GM23338 (cell line): ENCODE data around the gene MYO1D. TPM values are rescaled to one million over a fixed set of nuclear protein-coding genes. Genes with fewer than 3 reads are reported as not detected.

ENCODE experiments used
- ATAC-seq: fragments of 200-7000 bp; cut with Tn5 transposase; 3 replicates; pipeline ENCODE4 v1.9.1; 2020
- DNase-seq: peaks from one replicate; pipeline ENCODE4 v3.0.0-alpha.2; 2015; ENCODE audit warnings: low spot score
- H2AFZ ChIP-seq: fragments of 200-600 bp; sonication (generic); 2 replicates; pipeline ENCODE4 v1.8.0; 2016; ENCODE audit warnings: antibody characterized with exemption, mild to moderate bottlenecking, moderate library complexity
- H3F3A ChIP-seq: fragments of 200-600 bp; sonication (generic); replicated peaks from 2 replicates; pipeline ENCODE4 v1.8.0; 2017; ENCODE audit warnings: antibody characterized with exemption, mixed run types, low read depth
- H3K27ac ChIP-seq: fragments of 200-600 bp; sonication (generic); 2 replicates; pipeline ENCODE4 v1.6.1; 2016; ENCODE audit warnings: low read depth
- H3K27me3 ChIP-seq: fragments of 200-600 bp; sonication (generic); 2 replicates; pipeline ENCODE4 v1.8.0; 2016; ENCODE audit warnings: mild to moderate bottlenecking, mixed run types, moderate library complexity; ENCODE audit not compliant: insufficient read depth
- H3K36me3 ChIP-seq: fragments of 200-600 bp; sonication (generic); 2 replicates; pipeline ENCODE4 v1.8.0; 2016; ENCODE audit warnings: mild to moderate bottlenecking; ENCODE audit not compliant: insufficient read depth
- H3K4me1 ChIP-seq: fragments of 200-600 bp; sonication (generic); 2 replicates; pipeline ENCODE4 v1.8.0; 2016; ENCODE audit warnings: mild to moderate bottlenecking, moderate library complexity; ENCODE audit not compliant: insufficient read depth
- H3K4me2 ChIP-seq: fragments of 200-600 bp; sonication (generic); 2 replicates; pipeline ENCODE4 v1.7.1; 2017; ENCODE audit warnings: mixed run types
- H3K4me3 ChIP-seq: fragments of 200-600 bp; sonication (generic); 2 replicates; pipeline ENCODE4 v1.6.1; 2016; ENCODE audit warnings: mixed run types
- H3K79me2 ChIP-seq: fragments of 200-600 bp; sonication (generic); replicated peaks from 2 replicates; pipeline ENCODE4 v1.8.0; 2017; ENCODE audit warnings: mild to moderate bottlenecking; ENCODE audit not compliant: insufficient read depth
- H3K9me2 ChIP-seq: fragments of 200-600 bp; sonication (generic); 2 replicates; pipeline ENCODE4 v1.8.0; 2017; ENCODE audit not compliant: insufficient read depth
- H4K20me1 ChIP-seq: fragments of 200-600 bp; sonication (generic); replicated peaks from 2 replicates; pipeline ENCODE4 v1.8.0; 2017; ENCODE audit warnings: mild to moderate bottlenecking; ENCODE audit not compliant: insufficient read depth
- H3K27ac Mint-ChIP-seq: 2 replicates; pipeline ENCODE4 v1.8.0; 2020; ENCODE audit warnings: inconsistent platforms, mild to moderate bottlenecking, moderate library complexity, mixed read lengths
- H3K27me3 Mint-ChIP-seq: 3 replicates; pipeline ENCODE4 v1.8.0; 2022; ENCODE audit warnings: low read depth, mild to moderate bottlenecking, moderate library complexity, mixed read lengths, inconsistent platforms; ENCODE audit not compliant: insufficient read depth, poor library complexity
- H3K36me3 Mint-ChIP-seq: 3 replicates; pipeline ENCODE4 v1.8.0; 2021; ENCODE audit warnings: low read depth, mild to moderate bottlenecking, inconsistent platforms, moderate library complexity, mixed read lengths
- H3K4me1 Mint-ChIP-seq: 3 replicates; pipeline ENCODE4 v1.8.0; 2020; ENCODE audit warnings: mild to moderate bottlenecking, inconsistent platforms, mixed read lengths
- H3K4me3 Mint-ChIP-seq: 3 replicates; pipeline ENCODE4 v1.8.0; 2021; ENCODE audit warnings: moderate library complexity, mild to moderate bottlenecking, inconsistent platforms, mixed read lengths
- H3K9me3 Mint-ChIP-seq: 3 replicates; pipeline ENCODE4 v1.8.0; 2020; ENCODE audit warnings: moderate library complexity, mild to moderate bottlenecking, inconsistent platforms, mixed read lengths
- CREB1 ChIP-seq: fragments of 250-450 bp; sonication (Bioruptor Pico); IDR thresholded peaks from 2 replicates; pipeline ENCODE4 v1.5.0; 2020; ENCODE audit warnings: low read depth, mild to moderate bottlenecking, moderate library complexity
- EZH2 ChIP-seq: fragments of 200-600 bp; sonication (generic); IDR thresholded peaks from one replicate; pipeline ENCODE4 v1.8.0; 2017; ENCODE audit warnings: antibody characterized with exemption, mild to moderate bottlenecking, low read depth; ENCODE audit not compliant: unreplicated experiment
- JUNB ChIP-seq: IDR thresholded peaks from one replicate; pipeline ENCODE4 v1.6.1; 2016; ENCODE audit warnings: antibody characterized with exemption; ENCODE audit not compliant: unreplicated experiment
- NANOG ChIP-seq: IDR thresholded peaks from 2 replicates; pipeline ENCODE4 v1.6.1; 2016; ENCODE audit warnings: antibody characterized with exemption, borderline replicate concordance
- POLR2AphosphoS5 ChIP-seq: IDR thresholded peaks from 2 replicates; pipeline ENCODE4 v1.6.1; 2016; ENCODE audit warnings: antibody characterized with exemption, low read depth
- STAT1 ChIP-seq: IDR thresholded peaks from one replicate; pipeline ENCODE4 v1.6.1; 2016; ENCODE audit warnings: antibody characterized with exemption; ENCODE audit not compliant: unreplicated experiment
- ZNF331 ChIP-seq: fragments of 250-450 bp; sonication (Bioruptor Pico); IDR thresholded peaks from 2 replicates; pipeline ENCODE4 v1.5.0; 2020; ENCODE audit warnings: low read depth, mild to moderate bottlenecking, moderate library complexity
- polyA plus RNA-seq: library from polyadenylated mRNA; unstranded; fragments of >200 nt; fragmentation: Nextera tagmentation; extraction: Ambion mirVana; gene quantifications from 2 replicates; pipeline ENCODE4 v1.2.1, GENCODE V29; 2016
- total RNA-seq: library from RNA; depleted of rRNA; stranded (reverse); fragments of >200 nt; shearing (Covaris generic); gene quantifications from 2 replicates; pipeline ENCODE4 v1.2.3, GENCODE V29; 2014
- TF ChIP-seq, protein P1 (sequence below): fragments of 250-450 bp; sonication (Bioruptor Pico); IDR thresholded peaks from 2 replicates; pipeline ENCODE4 v1.5.0; 2020; ENCODE audit warnings: mild to moderate bottlenecking, moderate library complexity
- TF ChIP-seq, protein P2 (sequence below), 2 experiments: fragments of 200-600 bp in 1 of 2; sonication (generic) in 1 of 2; conservative IDR thresholded peaks; 2 replicates each; pipeline versions ENCODE4 v1.5.1 to v1.6.1; 2016 to 2017; ENCODE audit warnings: antibody characterized with exemption in 2 of 2, low read depth in 2 of 2, mild to moderate bottlenecking in 2 of 2, moderate library complexity in 1 of 2

The MYO1D gene
- total and polyA plus RNA-seq, 2 experiments from 2014 or later = 8.6 to 28.6 TPM

DNA sequence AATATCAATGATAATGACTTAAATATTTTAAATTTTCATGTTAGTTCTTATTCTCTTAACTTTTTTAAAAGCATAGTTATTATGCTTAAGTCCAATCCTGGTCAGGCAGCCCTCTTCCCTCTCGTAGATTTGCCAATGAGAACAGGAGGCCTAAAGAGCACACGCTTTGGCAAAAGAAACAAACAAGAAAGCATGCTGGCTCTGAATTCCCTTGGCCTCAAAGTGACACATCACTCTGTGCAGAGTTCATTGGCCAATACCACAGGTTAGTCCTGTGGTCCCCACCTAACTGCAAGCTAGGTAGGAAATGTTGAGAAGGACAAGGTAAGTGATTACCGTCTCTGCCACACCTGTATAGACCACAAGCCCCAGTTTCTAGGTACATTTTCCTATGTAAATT, 61.5 kb downstream of the MYO1D start (continued):
- TF ChIP-seq, protein P1, sequence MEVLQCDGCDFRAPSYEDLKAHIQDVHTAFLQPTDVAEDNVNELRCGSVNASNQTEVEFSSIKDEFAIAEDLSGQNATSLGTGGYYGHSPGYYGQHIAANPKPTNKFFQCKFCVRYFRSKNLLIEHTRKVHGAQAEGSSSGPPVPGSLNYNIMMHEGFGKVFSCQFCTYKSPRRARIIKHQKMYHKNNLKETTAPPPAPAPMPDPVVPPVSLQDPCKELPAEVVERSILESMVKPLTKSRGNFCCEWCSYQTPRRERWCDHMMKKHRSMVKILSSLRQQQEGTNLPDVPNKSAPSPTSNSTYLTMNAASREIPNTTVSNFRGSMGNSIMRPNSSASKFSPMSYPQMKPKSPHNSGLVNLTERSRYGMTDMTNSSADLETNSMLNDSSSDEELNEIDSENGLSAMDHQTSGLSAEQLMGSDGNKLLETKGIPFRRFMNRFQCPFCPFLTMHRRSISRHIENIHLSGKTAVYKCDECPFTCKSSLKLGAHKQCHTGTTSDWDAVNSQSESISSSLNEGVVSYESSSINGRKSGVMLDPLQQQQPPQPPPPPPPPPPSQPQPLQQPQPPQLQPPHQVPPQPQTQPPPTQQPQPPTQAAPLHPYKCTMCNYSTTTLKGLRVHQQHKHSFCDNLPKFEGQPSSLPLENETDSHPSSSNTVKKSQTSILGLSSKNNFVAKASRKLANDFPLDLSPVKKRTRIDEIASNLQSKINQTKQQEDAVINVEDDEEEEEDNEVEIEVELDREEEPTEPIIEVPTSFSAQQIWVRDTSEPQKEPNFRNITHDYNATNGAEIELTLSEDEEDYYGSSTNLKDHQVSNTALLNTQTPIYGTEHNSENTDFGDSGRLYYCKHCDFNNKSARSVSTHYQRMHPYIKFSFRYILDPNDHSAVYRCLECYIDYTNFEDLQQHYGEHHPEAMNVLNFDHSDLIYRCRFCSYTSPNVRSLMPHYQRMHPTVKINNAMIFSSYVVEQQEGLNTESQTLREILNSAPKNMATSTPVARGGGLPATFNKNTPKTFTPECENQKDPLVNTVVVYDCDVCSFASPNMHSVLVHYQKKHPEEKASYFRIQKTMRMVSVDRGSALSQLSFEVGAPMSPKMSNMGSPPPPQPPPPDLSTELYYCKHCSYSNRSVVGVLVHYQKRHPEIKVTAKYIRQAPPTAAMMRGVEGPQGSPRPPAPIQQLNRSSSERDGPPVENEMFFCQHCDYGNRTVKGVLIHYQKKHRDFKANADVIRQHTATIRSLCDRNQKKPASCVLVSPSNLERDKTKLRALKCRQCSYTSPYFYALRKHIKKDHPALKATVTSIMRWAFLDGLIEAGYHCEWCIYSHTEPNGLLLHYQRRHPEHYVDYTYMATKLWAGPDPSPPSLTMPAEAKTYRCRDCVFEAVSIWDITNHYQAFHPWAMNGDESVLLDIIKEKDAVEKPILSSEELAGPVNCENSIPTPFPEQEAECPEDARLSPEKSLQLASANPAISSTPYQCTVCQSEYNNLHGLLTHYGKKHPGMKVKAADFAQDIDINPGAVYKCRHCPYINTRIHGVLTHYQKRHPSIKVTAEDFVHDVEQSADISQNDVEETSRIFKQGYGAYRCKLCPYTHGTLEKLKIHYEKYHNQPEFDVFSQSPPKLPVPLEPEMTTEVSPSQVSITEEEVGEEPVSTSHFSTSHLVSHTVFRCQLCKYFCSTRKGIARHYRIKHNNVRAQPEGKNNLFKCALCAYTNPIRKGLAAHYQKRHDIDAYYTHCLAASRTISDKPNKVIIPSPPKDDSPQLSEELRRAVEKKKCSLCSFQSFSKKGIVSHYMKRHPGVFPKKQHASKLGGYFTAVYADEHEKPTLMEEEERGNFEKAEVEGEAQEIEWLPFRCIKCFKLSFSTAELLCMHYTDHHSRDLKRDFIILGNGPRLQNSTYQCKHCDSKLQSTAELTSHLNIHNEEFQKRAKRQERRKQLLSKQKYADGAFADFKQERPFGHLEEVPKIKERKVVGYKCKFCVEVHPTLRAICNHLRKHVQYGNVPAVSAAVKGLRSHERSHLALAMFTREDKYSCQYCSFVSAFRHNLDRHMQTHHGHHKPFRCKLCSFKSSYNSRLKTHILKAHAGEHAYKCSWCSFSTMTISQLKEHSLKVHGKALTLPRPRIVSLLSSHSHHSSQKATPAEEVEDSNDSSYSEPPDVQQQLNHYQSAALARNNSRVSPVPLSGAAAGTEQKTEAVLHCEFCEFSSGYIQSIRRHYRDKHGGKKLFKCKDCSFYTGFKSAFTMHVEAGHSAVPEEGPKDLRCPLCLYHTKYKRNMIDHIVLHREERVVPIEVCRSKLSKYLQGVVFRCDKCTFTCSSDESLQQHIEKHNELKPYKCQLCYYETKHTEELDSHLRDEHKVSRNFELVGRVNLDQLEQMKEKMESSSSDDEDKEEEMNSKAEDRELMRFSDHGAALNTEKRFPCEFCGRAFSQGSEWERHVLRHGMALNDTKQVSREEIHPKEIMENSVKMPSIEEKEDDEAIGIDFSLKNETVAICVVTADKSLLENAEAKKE (CRISPR knock-in tag) = no peak

DNA sequence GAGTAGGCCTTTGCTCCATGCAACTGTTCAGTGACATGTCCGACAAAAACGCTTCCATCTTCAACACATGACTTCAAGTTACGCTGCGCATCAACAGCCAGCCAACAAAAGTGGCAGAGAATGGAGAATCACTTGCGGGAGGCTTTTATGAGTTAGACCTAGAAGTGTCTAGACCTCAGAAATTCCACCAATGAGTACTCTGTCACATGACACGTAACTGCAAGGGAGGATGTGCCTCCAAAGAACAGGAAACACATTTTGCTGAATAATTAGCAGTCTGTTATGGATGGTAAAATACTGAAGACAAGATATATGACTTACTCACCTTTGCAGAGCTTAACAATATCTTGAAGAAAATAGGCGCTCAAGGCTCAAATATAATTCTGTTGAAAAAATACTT, 62.1 kb downstream of the MYO1D start:
- no peaks in the 10 kb centered on the region; the same call in none of the 2 replicates for H3K79me2 ChIP-seq
- DNase-seq = no peak
- no peaks in the 10 kb centered on the region for H3K36me3 ChIP-seq
- no peak overlapping the region for H3K4me3 Mint-ChIP-seq
- H3K4me3 ChIP-seq = no peak overlapping the region
- H3K27ac ChIP-seq = no peak overlapping the region
- H3K36me3 Mint-ChIP-seq = no peaks in the 10 kb centered on the region
- peaks cover 6% of the 10 kb centered on the region; the same call in 1 of the 2 replicates for H3K9me2 ChIP-seq
- H2AFZ ChIP-seq = no peak overlapping the region
- H3K27me3 Mint-ChIP-seq = peaks cover 2% of the 10 kb centered on the region
- H3K27me3 ChIP-seq = no peaks in the 10 kb centered on the region
- peaks cover 13% of the 10 kb centered on the region for H3K4me1 Mint-ChIP-seq
- no peaks in the 10 kb centered on the region for H3K9me3 Mint-ChIP-seq
- H3K4me2 ChIP-seq = no peak overlapping the region
- peaks cover 8% of the 10 kb centered on the region for H3K4me1 ChIP-seq
- H3F3A ChIP-seq = no peaks in the 10 kb centered on the region
- no peak overlapping the region for H3K27ac Mint-ChIP-seq
- no peaks in the 10 kb centered on the region for H4K20me1 ChIP-seq
- no peak for ATAC-seq
- TF ChIP-seq STAT1 = no peak
- no peak for TF ChIP-seq NANOG
- TF ChIP-seq JUNB = no peak
- no peak for TF ChIP-seq CREB1
- TF ChIP-seq EZH2 = no peak
- TF ChIP-seq, protein P2, sequence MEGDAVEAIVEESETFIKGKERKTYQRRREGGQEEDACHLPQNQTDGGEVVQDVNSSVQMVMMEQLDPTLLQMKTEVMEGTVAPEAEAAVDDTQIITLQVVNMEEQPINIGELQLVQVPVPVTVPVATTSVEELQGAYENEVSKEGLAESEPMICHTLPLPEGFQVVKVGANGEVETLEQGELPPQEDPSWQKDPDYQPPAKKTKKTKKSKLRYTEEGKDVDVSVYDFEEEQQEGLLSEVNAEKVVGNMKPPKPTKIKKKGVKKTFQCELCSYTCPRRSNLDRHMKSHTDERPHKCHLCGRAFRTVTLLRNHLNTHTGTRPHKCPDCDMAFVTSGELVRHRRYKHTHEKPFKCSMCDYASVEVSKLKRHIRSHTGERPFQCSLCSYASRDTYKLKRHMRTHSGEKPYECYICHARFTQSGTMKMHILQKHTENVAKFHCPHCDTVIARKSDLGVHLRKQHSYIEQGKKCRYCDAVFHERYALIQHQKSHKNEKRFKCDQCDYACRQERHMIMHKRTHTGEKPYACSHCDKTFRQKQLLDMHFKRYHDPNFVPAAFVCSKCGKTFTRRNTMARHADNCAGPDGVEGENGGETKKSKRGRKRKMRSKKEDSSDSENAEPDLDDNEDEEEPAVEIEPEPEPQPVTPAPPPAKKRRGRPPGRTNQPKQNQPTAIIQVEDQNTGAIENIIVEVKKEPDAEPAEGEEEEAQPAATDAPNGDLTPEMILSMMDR (conservative IDR thresholded peaks at IDR 0.05; ENCODE audit: low read depth in 2 of 2) = no peak
- TF ChIP-seq, protein P1 (CRISPR knock-in tag) = no peak
- TF ChIP-seq POLR2AphosphoS5 = no peak
- no peak for TF ChIP-seq ZNF331 (CRISPR knock-in tag)
